AG04450 (cell line): ENCODE results near the gene SPEN. TPM values are rescaled to one million over a fixed set of nuclear protein-coding genes. Genes with fewer than 3 reads are reported as not detected.
A peak's percentile ranks its signal among the peaks of the same experiment; 100 is the strongest.

Experiments used
- CTCF ChIA-PET: fragments of 300-600, 350-600 bp; formaldehyde crosslinking; extraction: SDS; loops from one replicate; lab custom pipeline; 2022; ENCODE audit warnings: antibody characterized with exemption, inconsistent platforms; lab: Charles Lee
- POLR2A ChIA-PET: fragments of 350-600 bp; formaldehyde crosslinking; extraction: SDS; loops from one replicate; lab custom pipeline; 2021; ENCODE audit warnings: antibody characterized with exemption, inconsistent platforms; lab: Yijun Ruan, JAX
- DNase-seq: peaks from one replicate; pipeline ENCODE4 v3.0.0-alpha.2; 2011; ENCODE audit warnings: low read depth, low spot score
- H3K27ac ChIP-seq: one replicate; pipeline ENCODE4 v1.5.1; 2012; ENCODE audit warnings: low read depth, low read length, control low read depth
- H3K27me3 ChIP-seq: one replicate; pipeline ENCODE4 v1.6.0; 2012; ENCODE audit warnings: low read length; ENCODE audit not compliant: control insufficient read depth, insufficient read depth
- H3K4me3 ChIP-seq: 2 replicates; pipeline ENCODE4 v1.5.1; 2011; ENCODE audit warnings: mild to moderate bottlenecking, low read depth, low read length, control low read depth
- H3K9me3 ChIP-seq: 2 replicates; pipeline ENCODE4 v1.5.1; 2012; ENCODE audit warnings: low read length; ENCODE audit not compliant: control insufficient read depth, insufficient read depth
- CTCF ChIP-seq: IDR thresholded peaks from 2 replicates; pipeline ENCODE4 v1.5.1; 2011; ENCODE audit warnings: low read depth, low read length, control low read depth, inconsistent platforms
- polyA plus RNA-seq: library from polyadenylated mRNA; depleted of rRNA; stranded (reverse); fragments of >200 nt; gene quantifications from 2 replicates; pipeline ENCODE4 v1.2.3, GENCODE V29; 2011

The SPEN gene
- polyA plus RNA-seq, 1 experiment, result 5.2 TPM

- H3K4me3 ChIP-seq, result no peak overlapping the region
- no peak for TF ChIP-seq CTCF
- POLR2A ChIA-PET, result no interaction called here
- no peaks in the 10 kb centered on the region for H3K9me3 ChIP-seq
- no peaks in the 10 kb centered on the region for H3K27me3 ChIP-seq
- CTCF ChIA-PET, result interaction anchor here (0.6 kb wide), 1 partner anchor 13 kb away, joined by 9 read pairs; no protein-coding TSS in a partner anchor
- no peak overlapping the region for H3K27ac ChIP-seq
- no peak for DNase-seq
These were observed 35.2 kb downstream of the SPEN start for GRCh38 chr1:15882665-15883064.

GRCh38 chr1:15883326-15883725 is 35.8 kb downstream of the SPEN start:
- Histone ChIP-seq H3K4me3 (no peak overlapping the region), H3K9me3 (no peaks in the 10 kb centered on the region), H3K27me3 (no peaks in the 10 kb centered on the region), H3K27ac (no peak overlapping the region)
- ChIA-PET POLR2A (no interaction called here), CTCF (interaction anchor here (0.6 kb wide), 1 partner anchor 12 kb away, joined by 9 read pairs; no protein-coding TSS in a partner anchor)
- no peak for DNase-seq
- TF ChIP-seq CTCF, result no peak

GRCh38 chr1:15884477-15884876 is 37.0 kb downstream of the SPEN start:
- no peak for DNase-seq
- ChIA-PET POLR2A (no interaction called here), CTCF (no interaction called here)
- Histone ChIP-seq H3K27ac (no peak overlapping the region), H3K9me3 (no peaks in the 10 kb centered on the region), H3K27me3 (no peaks in the 10 kb centered on the region), H3K4me3 (no peak overlapping the region)
- no peak for TF ChIP-seq CTCF

- no peak overlapping the region for H3K4me3 ChIP-seq
- H3K9me3 ChIP-seq, result no peaks in the 10 kb centered on the region
- DNase-seq, result no peak
- no peaks in the 10 kb centered on the region for H3K27me3 ChIP-seq
- no peak overlapping the region for H3K27ac ChIP-seq
- no peak for TF ChIP-seq CTCF
- CTCF ChIA-PET, result no interaction called here
- POLR2A ChIA-PET, result interaction anchor here (0.6 to 1.4 kb wide), 2 partner anchors 38 to 1468 kb away, joined by 7 read pairs; partner anchors contain the start of gene SPEN
These were observed 37.8 kb downstream of the SPEN start for GRCh38 chr1:15885269-15885668.

GRCh38 chr1:15885701-15886610 is 38.4 kb downstream of the SPEN start:
- TF ChIP-seq CTCF, result peak; percentile 34; the same call in 1 of the 2 replicates
- Histone ChIP-seq H3K9me3 (no peaks in the 10 kb centered on the region), H3K27ac (peak overlapping the region; percentile 91), H3K27me3 (no peaks in the 10 kb centered on the region), H3K4me3 (peak overlapping the region; percentile 49)
- DNase-seq, result peak; percentile 78
- CTCF ChIA-PET, result interaction anchor here (1.0 kb wide), 1 partner anchor 17 kb away, joined by 5 read pairs; no protein-coding TSS in a partner anchor
- POLR2A ChIA-PET, result interaction anchor here (0.6 to 1.4 kb wide), 3 partner anchors 20 to 1469 kb away, joined by 4 to 7 read pairs (median 7); partner anchors contain the start of gene SPEN
